Coronary artery (tissue), 2 donors: ENCODE data around the gene CALN1.

Experiments used
- DNase-seq: peaks from one replicate; pipeline ENCODE4 v3.0.0-alpha.2; 2017; ENCODE audit warnings: low spot score
- H3K27ac ChIP-seq, 2 donors: fragments of 200-600 bp; sonication (generic); one replicate each; pipeline ENCODE4 v1.5.1; 2016 to 2019
- H3K4me3 ChIP-seq: fragments of 200-600 bp; sonication (generic); 2 replicates; pipeline ENCODE4 v1.5.1; 2016; ENCODE audit warnings: mild to moderate bottlenecking, moderate library complexity
- CTCF ChIP-seq: fragments of 200-600 bp; sonication (generic); IDR thresholded peaks from one replicate; pipeline ENCODE4 v1.5.1; 2019; ENCODE audit warnings: antibody characterized with exemption

CALN1 gene

GRCh38 chr7:71976645-71977044 lies 435.5 kb downstream of the CALN1 start:
- Histone ChIP-seq H3K4me3 (no peak overlapping the region), H3K27ac (no peak overlapping the region)
- TF ChIP-seq CTCF, result no peak
- DNase-seq, result no peak

- H3K4me3 ChIP-seq, result no peak overlapping the region
- H3K27ac ChIP-seq, result no peak overlapping the region
- no peak for DNase-seq
- TF ChIP-seq CTCF, result no peak
These were observed 437.5 kb downstream of the CALN1 start for GRCh38 chr7:71974611-71975010.

- no peak for TF ChIP-seq CTCF
- Histone ChIP-seq H3K27ac (no peak overlapping the region), H3K4me3 (no peak overlapping the region)
- DNase-seq, result no peak
These were observed 439.6 kb downstream of the CALN1 start for GRCh38 chr7:71972534-71972933.

- DNase-seq, result no peak
- H3K4me3 ChIP-seq, result no peak overlapping the region
- no peak for TF ChIP-seq CTCF
- H3K27ac ChIP-seq, result no peak overlapping the region
These were observed 441.4 kb downstream of the CALN1 start for GRCh38 chr7:71970725-71971124.

- no peak overlapping the region for H3K4me3 ChIP-seq
- H3K27ac ChIP-seq, result no peak overlapping the region
- TF ChIP-seq CTCF, result no peak
- DNase-seq, result no peak
These were observed 449.5 kb downstream of the CALN1 start for GRCh38 chr7:71962636-71963035.

GRCh38 chr7:71961283-71961682 lies 450.9 kb downstream of the CALN1 start:
- TF ChIP-seq CTCF, result no peak
- Histone ChIP-seq H3K4me3 (no peak overlapping the region), H3K27ac (no peak overlapping the region)
- no peak for DNase-seq

- no peak for TF ChIP-seq CTCF
These were observed 470.0 kb downstream of the CALN1 start for GRCh38 chr7:71942115-71942514.

More at GRCh38 chr7:71942115-71942514, 470.0 kb downstream of the CALN1 start:
- Histone ChIP-seq H3K4me3 (no peak overlapping the region), H3K27ac (no peak overlapping the region)
- no peak for DNase-seq
